Loucy (cell line): ENCODE data around the gene RBFOX2.

Source experiments
- H2AFZ ChIP-seq: fragments of 200-600 bp; sonication (generic); 2 replicates; pipeline ENCODE4 v1.6.0; 2016; ENCODE audit warnings: antibody characterized with exemption, mild to moderate bottlenecking, low read length, moderate library complexity
- H3F3A ChIP-seq: fragments of 200-600 bp; 2 replicates; pipeline ENCODE4 v1.6.0; 2016; ENCODE audit warnings: antibody characterized with exemption, low read depth, mild to moderate bottlenecking
- H3K27me3 ChIP-seq: fragments of 200-600 bp; sonication (generic); 2 replicates; pipeline ENCODE4 v1.6.1; 2014; ENCODE audit warnings: low read length, mild to moderate bottlenecking; ENCODE audit not compliant: insufficient read depth, poor library complexity, severe bottlenecking
- H3K36me3 ChIP-seq: fragments of 200-600 bp; sonication (generic); 2 replicates; pipeline ENCODE4 v1.6.1; 2016; ENCODE audit warnings: low read length; ENCODE audit not compliant: insufficient read depth
- H3K4me1 ChIP-seq: fragments of 200-600 bp; sonication (generic); 2 replicates; pipeline ENCODE4 v1.5.1; 2014; ENCODE audit warnings: low read length, mild to moderate bottlenecking; ENCODE audit not compliant: insufficient read depth, poor library complexity, severe bottlenecking
- H3K4me2 ChIP-seq: fragments of 200-600 bp; sonication (generic); 2 replicates; pipeline ENCODE4 v1.6.0; 2014; ENCODE audit warnings: antibody characterized with exemption, low read length, low read depth, mild to moderate bottlenecking; ENCODE audit not compliant: poor library complexity, severe bottlenecking
- H3K4me3 ChIP-seq: fragments of 200-600 bp; sonication (generic); 2 replicates; pipeline ENCODE4 v1.5.1; 2014; ENCODE audit warnings: low read length, mild to moderate bottlenecking, mixed read lengths; ENCODE audit not compliant: poor library complexity, severe bottlenecking
- H3K79me2 ChIP-seq: fragments of 200-600 bp; sonication (generic); 2 replicates; pipeline ENCODE4 v1.6.1; 2014; ENCODE audit warnings: low read length; ENCODE audit not compliant: insufficient read depth
- H3K9ac ChIP-seq: fragments of 200-600 bp; sonication (generic); 2 replicates; pipeline ENCODE4 v1.6.0; 2014; ENCODE audit warnings: mild to moderate bottlenecking, low read depth, low read length, moderate library complexity; ENCODE audit not compliant: poor library complexity, severe bottlenecking
- H3K9me2 ChIP-seq: fragments of 200-600 bp; sonication (generic); replicated peaks from 2 replicates; pipeline ENCODE4 v1.6.1; 2016; ENCODE audit warnings: low read depth, low read length, mixed read lengths
- H3K9me3 ChIP-seq: fragments of 200-600 bp; sonication (generic); 2 replicates; pipeline ENCODE4 v1.6.1; 2014; ENCODE audit warnings: mild to moderate bottlenecking, antibody characterized with exemption, low read length, low read depth; ENCODE audit not compliant: insufficient read depth
- H4K20me1 ChIP-seq: fragments of 200-600 bp; sonication (generic); 2 replicates; pipeline ENCODE4 v1.6.0; 2014; ENCODE audit warnings: antibody characterized with exemption, low read length, mild to moderate bottlenecking; ENCODE audit not compliant: insufficient read depth, poor library complexity, severe bottlenecking
- EZH2phosphoT487 ChIP-seq: fragments of 200-600 bp; IDR thresholded peaks from 2 replicates; pipeline ENCODE4 v1.6.1; 2018; ENCODE audit warnings: antibody characterized with exemption, mild to moderate bottlenecking, moderate library complexity, borderline replicate concordance
- TF ChIP-seq, protein P1 (sequence below): fragments of 200-600 bp; sonication (generic); conservative IDR thresholded peaks from 2 replicates; pipeline ENCODE4 v1.5.1; 2014; ENCODE audit warnings: mild to moderate bottlenecking, antibody characterized with exemption, low read length

RBFOX2 gene

DNA sequence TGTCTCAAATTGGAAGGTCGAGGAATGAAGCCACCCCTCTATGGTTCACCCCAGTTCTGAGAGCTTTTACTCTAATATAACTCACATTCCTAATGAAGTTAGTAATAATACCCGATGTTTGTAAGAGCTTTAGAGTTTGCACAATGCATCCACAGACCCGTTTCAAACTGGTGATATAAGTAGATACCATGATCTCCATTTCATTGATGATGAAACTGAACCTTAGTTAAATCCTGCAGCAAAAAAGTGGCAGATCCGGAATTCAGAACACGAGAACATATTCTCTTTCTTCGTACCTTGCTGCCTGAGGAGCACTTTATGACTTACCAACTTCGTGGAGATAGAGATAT is 757 bp upstream of the RBFOX2 start:
- Histone ChIP-seq H3K36me3 (no peaks in the 10 kb centered on the region), H3K9ac (peak overlapping the region; percentile 69), H3F3A (0 out of 2 replicates have a peak, but pooled peaks cover 4% of the 10 kb centered on the region), H3K4me3 (peak overlapping the region; percentile 84), H3K4me2 (peak overlapping the region; percentile 79), H2AFZ (peak overlapping the region; percentile 91), H3K79me2 (no peaks in the 10 kb centered on the region), H4K20me1 (no peaks in the 10 kb centered on the region), H3K9me3 (no peaks in the 10 kb centered on the region), H3K27me3 (no peaks in the 10 kb centered on the region), H3K9me2 (no peaks in the 10 kb centered on the region), H3K4me1 (peaks cover 13% of the 10 kb centered on the region)
- TF ChIP-seq, protein P1, sequence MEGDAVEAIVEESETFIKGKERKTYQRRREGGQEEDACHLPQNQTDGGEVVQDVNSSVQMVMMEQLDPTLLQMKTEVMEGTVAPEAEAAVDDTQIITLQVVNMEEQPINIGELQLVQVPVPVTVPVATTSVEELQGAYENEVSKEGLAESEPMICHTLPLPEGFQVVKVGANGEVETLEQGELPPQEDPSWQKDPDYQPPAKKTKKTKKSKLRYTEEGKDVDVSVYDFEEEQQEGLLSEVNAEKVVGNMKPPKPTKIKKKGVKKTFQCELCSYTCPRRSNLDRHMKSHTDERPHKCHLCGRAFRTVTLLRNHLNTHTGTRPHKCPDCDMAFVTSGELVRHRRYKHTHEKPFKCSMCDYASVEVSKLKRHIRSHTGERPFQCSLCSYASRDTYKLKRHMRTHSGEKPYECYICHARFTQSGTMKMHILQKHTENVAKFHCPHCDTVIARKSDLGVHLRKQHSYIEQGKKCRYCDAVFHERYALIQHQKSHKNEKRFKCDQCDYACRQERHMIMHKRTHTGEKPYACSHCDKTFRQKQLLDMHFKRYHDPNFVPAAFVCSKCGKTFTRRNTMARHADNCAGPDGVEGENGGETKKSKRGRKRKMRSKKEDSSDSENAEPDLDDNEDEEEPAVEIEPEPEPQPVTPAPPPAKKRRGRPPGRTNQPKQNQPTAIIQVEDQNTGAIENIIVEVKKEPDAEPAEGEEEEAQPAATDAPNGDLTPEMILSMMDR = no peak
- TF ChIP-seq EZH2phosphoT487 = no peak

DNA sequence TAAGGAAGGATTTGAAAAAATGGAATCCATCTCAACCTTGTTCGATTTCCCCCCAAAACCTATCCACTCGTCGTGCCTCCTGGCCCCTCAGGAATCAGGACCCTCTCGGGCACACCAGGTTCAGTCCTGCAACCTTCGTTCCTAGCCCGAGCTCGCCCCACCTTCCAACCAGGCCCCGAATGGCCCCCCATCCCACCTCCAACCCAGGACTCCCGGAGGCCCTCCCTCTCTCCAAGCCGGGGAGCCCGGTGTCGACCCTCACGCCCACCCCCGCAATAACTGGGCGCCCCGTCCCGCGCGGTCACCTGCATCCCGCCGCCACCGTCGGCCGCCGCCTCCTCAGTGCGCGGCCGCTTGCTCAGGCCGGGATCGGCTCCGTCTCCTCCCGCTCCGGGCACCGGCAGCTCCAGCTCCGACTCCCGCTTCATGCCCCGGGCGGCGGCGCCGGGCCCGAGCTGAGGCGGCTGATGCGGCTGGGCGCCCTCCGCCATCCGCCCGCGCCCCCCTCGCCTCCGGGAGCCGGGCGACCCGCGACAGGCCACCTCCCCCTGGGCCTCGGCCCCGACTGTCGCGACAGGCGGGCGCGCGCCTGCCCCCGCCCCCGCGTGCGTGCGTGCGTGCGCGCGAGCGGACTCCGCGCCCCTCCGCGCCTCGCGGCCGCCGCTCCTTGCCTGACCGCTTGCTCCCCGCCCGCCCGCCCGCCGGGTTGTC is 534 bp downstream of the RBFOX2 start:
- H3K9me3 ChIP-seq = no peaks in the 10 kb centered on the region
- no peaks in the 10 kb centered on the region for H3K27me3 ChIP-seq
- H3K4me3 ChIP-seq = peak overlapping the region; percentile 92
- H3K9me2 ChIP-seq = no peaks in the 10 kb centered on the region
- TF ChIP-seq, protein P1 = no peak
- TF ChIP-seq EZH2phosphoT487 = no peak
- H3K4me2 ChIP-seq = peak overlapping the region; percentile 77
- H3F3A ChIP-seq = peaks cover 4% of the 10 kb centered on the region; the same call in 1 of the 2 replicates
- peak overlapping the region; percentile 76 for H3K9ac ChIP-seq
- H3K4me1 ChIP-seq = peaks cover 24% of the 10 kb centered on the region
- H3K79me2 ChIP-seq = 0 out of 2 replicates have a peak, but pooled peaks cover under 1% of the 10 kb centered on the region
- no peaks in the 10 kb centered on the region for H4K20me1 ChIP-seq
- H3K36me3 ChIP-seq = no peaks in the 10 kb centered on the region
- H2AFZ ChIP-seq = peak overlapping the region; percentile 70

- Histone ChIP-seq H3K9ac (peak overlapping the region; percentile 76), H3K9me2 (no peaks in the 10 kb centered on the region), H3K4me1 (peaks cover 29% of the 10 kb centered on the region), H3K36me3 (no peaks in the 10 kb centered on the region), H3K27me3 (no peaks in the 10 kb centered on the region), H3K9me3 (no peaks in the 10 kb centered on the region), H2AFZ (peak overlapping the region; percentile 70), H3K79me2 (0 out of 2 replicates have a peak, but pooled peaks cover 5% of the 10 kb centered on the region), H3K4me3 (peak overlapping the region; percentile 92), H3K4me2 (peak overlapping the region; percentile 77), H3F3A (peaks cover 8% of the 10 kb centered on the region; the same call in 1 of the 2 replicates), H4K20me1 (no peaks in the 10 kb centered on the region)
- TF ChIP-seq, protein P1 = no peak
- TF ChIP-seq EZH2phosphoT487 = no peak
Measured at GRCh38 chr22:36027579-36027934, 1.1 kb downstream of the RBFOX2 start.
